GM19351 (cell line): ENCODE data around the gene CD53.

Experiments
- ATAC-seq: cut with Tn5 transposase; IDR thresholded peaks from one replicate; pipeline ENCODE4 v1.9.1; 2021; ENCODE audit warnings: mild to moderate bottlenecking, moderate library complexity; ENCODE audit not compliant: unreplicated experiment

CD53 gene

DNA sequence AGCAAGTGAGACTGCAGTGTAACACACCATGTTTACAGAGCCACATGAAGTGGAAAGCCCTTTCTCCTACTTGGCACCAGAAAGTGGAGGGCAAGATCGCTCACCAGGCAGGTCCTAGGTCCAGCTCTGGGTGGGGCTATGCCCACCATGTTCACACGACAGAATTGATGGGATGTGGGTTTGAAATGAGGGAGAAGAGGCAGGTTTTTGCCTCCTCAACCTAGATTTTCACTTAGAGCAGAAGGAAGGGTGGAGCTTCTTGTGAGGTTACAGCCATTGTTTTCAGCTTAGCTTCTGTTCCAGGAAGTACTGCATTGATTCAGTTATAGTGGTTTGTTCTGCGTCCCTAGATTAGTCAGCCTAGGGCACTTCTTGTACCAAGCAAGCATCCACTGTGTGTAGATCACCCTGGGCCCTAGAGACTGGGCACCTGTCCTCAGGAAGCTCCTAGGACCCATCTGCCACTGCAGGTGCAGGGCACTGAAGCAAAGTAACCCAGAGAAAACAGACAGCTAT lies 2.3 kb downstream of the CD53 start:
- peak; percentile 45 for ATAC-seq

DNA sequence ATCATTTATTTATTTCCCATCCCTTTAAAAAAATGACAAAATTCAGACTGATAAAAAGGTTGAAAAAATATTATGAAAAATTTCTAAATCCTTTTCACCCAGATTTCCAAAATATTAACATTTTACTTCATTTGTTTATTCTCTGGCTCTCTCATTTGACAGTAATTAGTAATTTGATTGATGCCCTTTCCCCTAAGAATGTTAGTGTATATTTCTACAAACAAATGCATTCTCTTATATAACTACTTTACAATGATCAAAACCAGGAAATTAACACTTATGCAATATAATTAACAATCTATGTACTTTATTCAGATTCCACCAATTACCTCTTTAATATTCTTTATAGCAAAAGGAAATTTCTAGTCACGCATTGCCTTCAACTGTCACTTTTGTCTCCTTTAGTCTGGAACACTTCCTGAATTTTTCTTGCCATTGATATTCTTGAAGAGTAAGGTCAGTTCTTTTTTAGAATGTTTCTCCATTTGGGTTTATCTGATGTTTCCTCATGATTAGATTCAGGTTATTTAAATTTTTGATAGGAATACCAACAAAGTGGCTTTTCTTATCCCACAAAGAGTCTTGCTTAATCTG lies 3.9 kb downstream of the CD53 start:
- ATAC-seq = no peak

DNA sequence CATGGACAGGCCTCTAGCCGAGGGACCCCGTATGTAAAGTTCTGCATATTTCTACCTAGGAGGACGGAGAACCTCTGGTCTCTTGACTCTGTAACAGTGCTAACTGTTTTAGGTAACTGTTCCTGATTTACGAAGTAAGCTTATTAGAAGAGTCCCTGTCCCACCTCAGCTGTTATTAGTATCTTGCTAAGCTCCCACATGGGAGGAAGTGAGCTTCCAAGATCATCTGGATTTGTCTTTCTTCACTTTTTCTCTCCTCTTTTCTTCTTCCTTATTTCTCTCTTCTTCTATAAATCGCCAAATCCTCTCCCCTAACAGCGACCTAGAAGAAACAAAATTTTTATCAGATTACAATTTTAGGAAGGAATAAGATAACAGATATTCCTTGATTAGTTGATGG lies 4.4 kb downstream of the CD53 start:
- no peak for ATAC-seq

- ATAC-seq = no peak
These were observed 4.8 kb downstream of the CD53 start for GRCh38 chr1:110877776-110878175.

- no peak for ATAC-seq
These were observed 5.6 kb downstream of the CD53 start for GRCh38 chr1:110878591-110878990.

DNA sequence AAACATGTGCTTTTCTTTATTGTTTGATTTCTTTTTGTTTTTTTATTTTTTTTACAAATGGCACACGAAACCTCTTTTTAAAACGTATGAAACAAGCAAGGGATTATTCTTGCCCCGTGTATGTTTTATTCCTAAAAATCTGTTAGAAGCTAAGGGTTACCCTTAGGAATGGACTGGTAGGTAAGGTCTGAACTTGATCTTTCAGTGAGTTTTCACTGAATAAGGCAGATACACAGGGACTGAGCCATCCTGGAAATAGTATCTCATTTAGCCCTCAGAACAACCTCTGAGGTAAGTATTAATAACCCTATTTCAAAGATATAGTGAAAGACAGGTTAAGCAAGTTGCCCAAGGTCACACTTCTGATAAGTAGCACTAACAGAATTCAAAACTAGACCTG lies 6.0 kb downstream of the CD53 start:
- no peak for ATAC-seq

DNA sequence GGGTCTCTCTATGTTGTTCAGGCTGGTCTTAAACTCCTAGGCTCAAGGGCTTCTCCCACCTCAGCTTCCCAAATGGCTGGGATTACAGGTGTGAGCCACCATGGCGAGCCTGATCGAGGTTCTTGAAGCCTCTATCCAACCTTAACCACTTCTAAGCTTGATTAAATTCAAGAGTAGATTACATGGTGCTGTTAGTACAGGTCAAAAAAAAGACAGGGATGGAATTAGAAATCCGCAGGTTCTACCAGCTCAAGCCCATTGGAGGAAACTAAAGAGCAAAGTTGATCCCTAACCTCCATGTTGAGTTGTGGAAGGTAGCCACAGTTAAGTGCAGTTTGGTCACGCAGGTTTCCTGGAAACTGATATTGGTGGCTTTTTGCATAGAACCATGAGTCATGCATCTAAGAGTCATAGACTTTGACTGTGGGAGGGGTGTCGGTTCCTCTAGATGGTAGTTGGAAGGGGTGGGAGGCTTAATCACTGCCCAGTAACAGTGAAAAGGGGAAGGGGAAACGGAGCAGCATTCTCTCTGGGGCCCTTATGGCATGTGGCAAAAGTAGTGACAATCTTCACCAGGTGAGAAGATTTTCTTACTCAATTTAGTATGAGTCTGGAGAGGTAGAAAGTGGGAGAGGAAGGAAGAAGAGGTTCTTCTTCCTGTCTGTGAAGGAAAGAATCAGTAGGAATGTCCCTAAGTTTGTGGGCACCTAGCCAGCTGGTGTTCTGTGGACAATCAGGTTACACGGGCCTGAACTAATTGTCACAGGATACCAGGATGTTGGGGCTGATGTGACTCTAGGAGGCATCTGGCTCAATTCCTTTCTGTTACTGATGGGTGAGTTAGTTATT lies 7.0 kb downstream of the CD53 start:
- peak; percentile 67 for ATAC-seq

- ATAC-seq = no peak
These were observed 7.9 kb downstream of the CD53 start for GRCh38 chr1:110880708-110881374.

GRCh38 chr1:110888049-110888448 lies 15.1 kb downstream of the CD53 start:
- no peak for ATAC-seq

GRCh38 chr1:110888641-110889040 lies 15.7 kb downstream of the CD53 start:
- ATAC-seq = no peak

GRCh38 chr1:110890474-110891196 lies 17.7 kb downstream of the CD53 start:
- ATAC-seq = no peak

- ATAC-seq = no peak
These were observed 21.1 kb downstream of the CD53 start for GRCh38 chr1:110893908-110894490.

DNA sequence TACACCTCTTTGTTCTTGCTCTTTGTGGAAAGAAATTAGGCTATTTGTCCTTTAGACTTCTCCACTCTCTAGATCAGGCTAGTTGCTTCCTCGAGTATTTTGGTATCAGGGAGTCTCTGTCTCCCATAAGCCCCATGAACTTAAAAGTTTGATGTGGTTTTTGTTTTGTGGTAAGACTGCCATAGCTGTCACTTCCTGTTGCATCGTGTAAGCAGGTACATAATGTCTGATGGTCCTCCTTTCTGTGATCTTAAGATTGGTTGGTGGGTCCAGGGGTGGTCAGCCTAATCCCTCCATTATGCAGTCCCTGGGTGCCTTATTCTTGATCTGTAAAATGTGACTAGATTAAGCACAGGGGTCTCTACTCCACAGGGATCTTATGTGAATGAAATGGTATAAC lies 23.1 kb downstream of the CD53 start:
- ATAC-seq = no peak

- no peak for ATAC-seq
These were observed 24.7 kb downstream of the CD53 start for GRCh38 chr1:110897681-110898080.

- ATAC-seq = no peak
These were observed 25.9 kb downstream of the CD53 start for GRCh38 chr1:110898734-110899457.

GRCh38 chr1:110899458-110899843 lies 26.5 kb downstream of the CD53 start:
- no peak for ATAC-seq

- ATAC-seq = no peak
These were observed 30.0 kb downstream of the CD53 start for GRCh38 chr1:110902820-110903463.

DNA sequence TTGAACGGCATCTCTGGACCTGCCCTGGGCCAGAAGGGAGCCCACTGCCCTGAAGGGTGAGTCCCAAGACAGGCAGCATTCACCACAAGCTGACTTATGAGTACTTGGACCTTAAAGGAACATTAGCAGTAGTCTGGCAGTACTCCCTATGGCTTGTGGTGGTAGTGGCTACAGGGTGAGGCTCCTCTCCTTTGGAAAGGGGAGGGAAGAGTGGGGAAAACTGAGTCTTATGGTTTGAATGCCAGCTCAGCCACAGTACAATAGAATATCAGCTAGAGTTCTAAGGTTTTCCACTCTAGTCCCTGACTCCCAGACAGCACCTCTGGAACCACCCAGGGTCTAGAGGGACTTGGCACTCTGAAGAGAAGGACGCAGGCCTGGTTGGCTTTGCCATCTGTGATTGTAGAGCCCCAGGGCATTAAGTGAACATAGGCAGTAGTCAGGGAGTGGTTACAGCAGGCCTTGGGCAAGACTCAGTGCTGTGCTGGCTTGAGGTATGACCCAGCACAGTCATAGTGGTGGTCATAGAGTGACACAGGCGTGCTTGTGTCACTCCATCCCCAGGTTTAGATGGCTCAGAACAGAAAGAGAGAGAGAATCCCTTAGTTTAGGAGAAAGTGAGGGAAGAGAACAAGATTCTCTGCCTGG lies 31.0 kb downstream of the CD53 start:
- ATAC-seq = no peak

DNA sequence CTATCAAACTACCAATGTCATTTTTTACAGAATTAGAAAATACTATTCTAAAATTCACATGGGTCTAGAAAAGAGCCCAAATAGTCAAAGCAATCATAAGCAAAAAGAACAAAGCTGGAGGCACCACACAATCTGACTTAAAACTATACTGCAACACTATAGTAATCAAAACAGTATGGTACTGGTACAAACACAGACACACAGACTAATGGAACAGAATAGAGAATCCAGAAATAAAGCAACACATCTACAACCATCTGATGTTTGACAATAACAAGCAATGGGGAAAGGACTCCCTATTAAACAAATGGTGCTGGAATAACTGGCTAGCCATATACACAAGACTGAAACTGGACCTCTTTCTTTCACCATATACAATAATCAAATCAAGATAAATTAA lies 39.8 kb downstream of the CD53 start:
- no peak for ATAC-seq
